Jurkat, Clone E6-1 (cell line): ENCODE results near the gene STUB1. TPM values are rescaled to one million over a fixed set of nuclear protein-coding genes. Genes with fewer than 3 reads are reported as not detected.

Experiments
- DNase-seq: peaks from one replicate; pipeline ENCODE4 v3.0.0-alpha.2; 2011; ENCODE audit warnings: low read depth, low spot score
- H3K4me3 ChIP-seq: 2 replicates; pipeline ENCODE4 v1.5.1; 2011; ENCODE audit warnings: mild to moderate bottlenecking, low read length, control low read depth, moderate library complexity
- polyA plus RNA-seq: library from polyadenylated mRNA; unstranded; fragments of >200 nt; gene quantifications from one replicate; pipeline ENCODE4 v1.2.1, GENCODE V29; 2012; ENCODE audit warnings: missing spikeins; ENCODE audit not compliant: insufficient read length, insufficient read depth

STUB1 gene
- polyA plus RNA-seq, result 150 TPM

GRCh38 chr16:679814-680624, at the start of gene STUB1:
TSS of gene STUB1 (plus strand) at chr16:680410. CDS start at chr16:680526, 116 bp downstream.
- H3K4me3 ChIP-seq, result peak within 1 kb of the TSS; percentile 59
- peak; percentile 60 for DNase-seq

- no peak for DNase-seq
- no peak within 1 kb of the TSS for H3K4me3 ChIP-seq
These were observed 49.3 kb upstream of the STUB1 start, which contains the start of gene WFIKKN1 for GRCh38 chr16:630815-631405. TSS of gene WFIKKN1 (plus strand) at chr16:630985. CDS start at chr16:631254, 269 bp downstream.

GRCh38 chr16:631808-632358, 48.3 kb upstream of the STUB1 start:
- H3K4me3 ChIP-seq, result no peak overlapping the region
- no peak for DNase-seq

DNA sequence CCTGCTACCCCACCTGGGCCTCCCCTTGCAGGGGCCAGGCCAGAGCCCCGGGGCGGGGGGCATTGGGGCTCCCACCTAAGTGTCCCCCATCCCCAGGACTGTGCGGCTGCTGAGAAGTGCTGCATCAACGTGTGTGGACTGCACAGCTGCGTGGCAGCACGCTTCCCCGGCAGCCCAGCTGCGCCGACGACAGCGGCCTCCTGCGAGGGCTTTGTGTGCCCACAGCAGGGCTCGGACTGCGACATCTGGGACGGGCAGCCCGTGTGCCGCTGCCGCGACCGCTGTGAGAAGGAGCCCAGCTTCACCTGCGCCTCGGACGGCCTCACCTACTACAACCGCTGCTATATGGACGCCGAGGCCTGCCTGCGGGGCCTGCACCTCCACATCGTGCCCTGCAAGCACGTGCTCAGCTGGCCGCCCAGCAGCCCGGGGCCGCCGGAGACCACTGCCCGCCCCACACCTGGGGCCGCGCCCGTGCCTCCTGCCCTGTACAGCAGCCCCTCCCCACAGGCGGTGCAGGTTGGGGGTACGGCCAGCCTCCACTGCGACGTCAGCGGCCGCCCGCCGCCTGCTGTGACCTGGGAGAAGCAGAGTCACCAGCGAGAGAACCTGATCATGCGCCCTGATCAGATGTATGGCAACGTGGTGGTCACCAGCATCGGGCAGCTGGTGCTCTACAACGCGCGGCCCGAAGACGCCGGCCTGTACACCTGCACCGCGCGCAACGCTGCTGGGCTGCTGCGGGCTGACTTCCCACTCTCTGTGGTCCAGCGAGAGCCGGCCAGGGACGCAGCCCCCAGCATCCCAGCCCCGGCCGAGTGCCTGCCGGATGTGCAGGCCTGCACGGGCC, 47.5 kb upstream of the STUB1 start:
- H3K4me3 ChIP-seq, result no peak overlapping the region
- DNase-seq, result no peak

- no peak for DNase-seq
- H3K4me3 ChIP-seq, result no peak overlapping the region
These were observed 46.7 kb upstream of the STUB1 start for GRCh38 chr16:633336-634050.

- no peak overlapping the region for H3K4me3 ChIP-seq
- no peak for DNase-seq
These were observed 46.0 kb upstream of the STUB1 start for GRCh38 chr16:634051-634670.

DNA sequence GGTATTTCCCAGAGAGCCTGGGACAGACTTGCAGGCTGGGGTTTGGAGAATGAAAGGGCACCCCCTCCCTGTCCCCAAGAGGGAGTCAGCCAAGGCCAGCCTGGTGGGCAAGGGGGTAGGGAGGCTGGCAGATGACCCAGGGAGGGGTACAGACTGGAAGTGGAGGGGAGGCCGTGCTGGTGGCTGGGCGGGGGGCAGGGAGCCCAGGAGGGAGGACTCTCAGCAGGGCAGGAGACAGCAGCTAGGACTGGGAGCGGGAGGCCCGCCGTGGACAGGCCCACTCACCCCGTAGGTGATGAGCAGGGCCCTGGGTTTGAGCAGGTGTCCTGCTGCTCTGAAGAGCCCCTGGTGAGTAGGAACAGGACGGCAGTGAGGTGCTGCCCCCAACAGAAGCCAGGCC, 45.2 kb upstream of the STUB1 start:
- DNase-seq, result no peak
- peak overlapping the region; percentile 78 for H3K4me3 ChIP-seq

DNA sequence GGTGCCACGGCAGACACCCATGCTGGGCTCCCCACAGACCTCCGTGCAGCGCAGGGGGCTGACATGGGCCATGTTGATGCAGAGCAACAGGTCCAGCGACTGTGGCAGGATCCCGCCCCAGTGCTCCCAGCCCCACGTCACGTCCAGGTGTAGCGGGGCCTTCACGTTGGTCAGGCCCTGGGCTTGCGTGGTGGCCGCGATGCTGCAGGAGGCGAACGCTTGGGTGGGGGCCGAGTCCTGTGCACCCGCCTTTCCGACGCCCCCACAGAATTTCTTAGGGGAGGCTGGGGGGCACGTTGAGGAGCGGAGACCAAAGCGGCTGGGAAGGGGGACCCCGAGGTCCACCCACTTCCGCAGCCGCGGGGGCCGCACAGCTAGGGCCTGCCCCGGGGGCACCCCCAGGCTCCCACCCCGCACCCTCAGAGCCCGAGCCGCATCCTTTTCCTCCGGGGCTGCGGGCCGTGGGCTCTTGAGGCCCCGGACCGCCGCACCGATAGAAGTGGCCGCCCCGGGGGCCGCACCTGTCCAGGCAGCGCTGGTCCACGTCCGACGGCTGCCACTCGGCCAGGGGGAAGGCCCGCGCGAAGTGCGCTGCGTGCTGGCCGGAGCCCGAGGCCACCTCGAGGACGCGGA, 44.5 kb upstream of the STUB1 start:
- H3K4me3 ChIP-seq, result peak overlapping the region; percentile 78
- no peak for DNase-seq

DNA sequence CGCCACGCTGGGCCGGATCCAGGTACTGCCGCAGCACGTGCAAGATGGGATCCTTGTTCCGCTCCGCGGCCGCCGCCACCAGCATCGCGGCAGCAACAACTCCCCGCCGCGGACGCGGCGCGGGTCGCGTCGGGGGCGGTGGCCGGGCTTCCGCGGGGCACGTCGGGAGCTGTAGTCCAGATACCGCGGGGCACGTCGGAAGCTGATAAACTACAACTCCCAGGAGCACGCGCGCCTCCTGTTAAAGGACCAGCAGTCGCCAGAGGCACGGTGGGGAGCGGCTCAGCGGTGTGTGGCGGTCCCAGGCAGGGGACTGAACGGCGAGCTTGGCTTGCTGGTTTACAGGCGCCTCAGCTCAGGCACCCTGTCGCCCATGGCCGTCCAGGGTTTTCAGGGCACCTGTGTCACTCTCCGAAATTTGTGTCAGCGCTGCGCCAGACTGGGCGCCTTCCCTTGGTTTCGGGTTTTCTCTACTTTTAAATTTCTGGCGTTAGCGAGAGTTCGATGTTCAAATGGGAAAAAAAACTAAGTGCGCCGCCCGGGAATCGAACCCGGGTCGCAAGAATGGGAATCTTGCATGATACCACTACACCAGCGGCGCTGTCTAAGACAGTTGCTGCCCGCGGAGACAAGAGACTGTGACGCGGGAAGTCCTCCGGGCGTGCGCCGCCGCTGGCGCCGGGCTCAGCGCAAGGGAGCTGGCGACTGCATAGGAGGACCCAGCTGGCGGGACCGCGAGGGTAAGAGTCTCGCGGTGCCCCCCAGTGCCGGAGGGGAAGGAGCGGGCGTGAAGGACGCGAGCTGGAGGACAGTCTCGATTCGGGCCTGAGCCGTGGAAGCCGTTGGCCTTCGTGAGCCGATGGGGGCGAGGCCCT, 43.8 kb upstream of the STUB1 start, which contains the start of gene METTL26:
TSS of gene METTL26 (minus strand) at position 100 of the 875 bp plus-strand sequence. CDS start at position 85, 15 bp downstream.
- H3K4me3 ChIP-seq, result peak within 1 kb of the TSS; percentile 78
- peak; percentile 92 for DNase-seq

- peak overlapping the region; percentile 78 for H3K4me3 ChIP-seq
- DNase-seq, result peak; percentile 71
These were observed 42.9 kb upstream of the STUB1 start for GRCh38 chr16:637081-638018.

DNA sequence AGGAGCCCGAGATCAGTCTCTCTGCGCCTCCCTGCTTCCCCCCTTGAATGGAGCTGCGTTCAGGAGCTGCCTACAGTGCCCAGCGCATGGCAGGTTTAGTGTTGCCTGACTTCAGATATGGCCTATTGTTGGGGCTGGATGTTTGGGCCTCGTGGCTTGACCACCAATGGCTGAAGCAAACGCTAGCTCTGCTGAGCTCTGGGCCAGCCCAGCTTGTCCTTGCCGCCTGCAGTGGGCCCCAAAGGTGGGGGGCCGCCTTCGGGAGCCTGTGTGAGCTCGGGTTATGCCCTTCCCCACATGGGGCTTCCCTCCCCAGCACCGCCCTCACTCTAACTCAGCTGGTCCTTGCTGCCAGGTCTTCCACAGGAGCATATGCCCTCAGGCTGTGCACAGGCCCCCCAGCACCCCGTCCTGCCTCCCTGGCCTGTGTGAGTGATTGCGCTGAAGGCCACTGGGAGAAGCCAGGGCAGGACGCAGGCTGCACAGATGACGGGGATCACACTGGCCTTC, 42.1 kb upstream of the STUB1 start:
- H3K4me3 ChIP-seq, result no peak overlapping the region
- no peak for DNase-seq

GRCh38 chr16:638836-639235, 41.4 kb upstream of the STUB1 start:
- no peak for DNase-seq
- H3K4me3 ChIP-seq, result no peak overlapping the region

DNA sequence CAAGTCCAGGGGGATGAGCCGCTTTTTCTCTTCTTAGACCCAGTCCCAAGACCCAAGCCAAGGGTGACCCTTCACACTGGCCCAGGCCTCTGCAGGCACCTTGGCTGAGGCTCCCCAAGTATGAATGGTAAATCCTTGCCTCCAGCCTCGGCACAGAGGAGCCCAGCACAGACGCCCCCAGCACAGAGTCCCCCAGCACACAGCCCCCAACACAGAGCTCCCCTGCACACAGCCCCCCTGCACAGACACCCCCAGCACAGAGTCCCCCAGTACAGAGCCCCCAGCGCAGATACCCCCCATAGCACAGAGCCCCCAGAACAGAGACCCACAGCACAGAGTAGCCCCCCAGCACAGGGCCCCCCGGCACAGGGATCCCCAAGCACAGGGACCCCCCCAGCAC, 39.6 kb upstream of the STUB1 start:
- no peak for DNase-seq
- H3K4me3 ChIP-seq, result no peak overlapping the region

DNA sequence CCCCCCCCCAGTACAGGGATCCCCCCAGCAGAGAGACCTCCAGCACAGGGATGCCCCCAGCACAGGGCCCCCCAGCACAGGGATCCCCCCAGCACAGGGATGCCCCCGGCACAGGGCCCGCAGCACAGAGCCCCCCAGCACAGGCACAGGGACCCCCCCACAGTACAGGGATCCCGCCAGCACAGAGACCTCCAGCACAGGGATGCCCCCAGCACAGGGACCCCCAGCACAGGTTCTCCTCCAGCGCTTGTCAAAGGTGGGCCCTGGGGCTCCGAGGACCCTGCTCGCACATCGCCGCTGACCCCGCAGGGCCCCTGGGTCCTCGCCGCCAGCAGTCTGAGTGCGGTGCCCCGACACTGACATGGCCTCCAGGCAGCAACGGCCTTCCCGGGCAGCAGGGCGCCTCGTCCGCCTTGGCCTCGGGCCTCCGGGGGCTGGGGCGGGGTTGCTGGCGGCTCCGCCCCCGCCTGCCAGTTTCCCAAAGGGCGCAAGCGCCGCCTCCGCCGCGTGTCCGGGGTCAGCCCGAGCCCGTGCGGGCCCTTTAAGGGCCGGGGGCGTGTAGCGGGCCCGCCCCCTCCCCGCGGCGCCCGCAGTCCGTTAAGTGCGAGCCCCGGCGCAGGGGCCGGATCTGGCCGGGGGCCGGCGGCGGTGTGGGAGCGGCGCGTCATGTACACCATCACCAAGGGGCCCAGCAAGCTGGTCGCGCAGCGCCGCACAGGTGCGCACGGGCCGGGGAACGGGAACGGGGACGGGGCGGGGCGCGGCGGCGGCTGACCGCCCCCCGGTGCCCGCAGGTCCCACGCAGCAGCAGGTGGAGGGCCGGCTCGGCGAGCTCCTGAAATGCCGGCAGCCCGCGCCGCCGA, 38.7 kb upstream of the STUB1 start, which contains the start of gene MCRIP2:
TSS of gene MCRIP2 (plus strand) at position 503 of the 863 bp plus-strand sequence. CDS start at position 667, 164 bp downstream.
- peak; percentile 52 for DNase-seq
- peak within 1 kb of the TSS; percentile 62 for H3K4me3 ChIP-seq
